Mesodermal cell (in vitro differentiated cells): ENCODE data around the gene PARP12.

Experiments
- H3K27ac ChIP-seq: 2 replicates; pipeline ENCODE4 v1.7.0; 2013; ENCODE audit warnings: mild to moderate bottlenecking, low read depth, low read length, moderate library complexity; ENCODE audit not compliant: severe bottlenecking
- H3K36me3 ChIP-seq: 2 replicates; pipeline ENCODE4 v1.7.1; 2013; ENCODE audit warnings: mild to moderate bottlenecking, low read length, moderate library complexity; ENCODE audit not compliant: control insufficient read depth, insufficient read depth
- H3K4me1 ChIP-seq: one replicate; pipeline ENCODE4 v1.7.1; 2013; ENCODE audit warnings: mild to moderate bottlenecking, low read length; ENCODE audit not compliant: insufficient read depth, control insufficient read depth, poor library complexity, severe bottlenecking
- H3K4me3 ChIP-seq: 2 replicates; pipeline ENCODE4 v1.7.0; 2013; ENCODE audit warnings: low read length, control low read depth, mild to moderate bottlenecking; ENCODE audit not compliant: insufficient read depth, poor library complexity, severe bottlenecking; ENCODE audit errors: extremely low read depth
- H3K9me3 ChIP-seq: 2 replicates; pipeline ENCODE4 v1.7.1; 2013; ENCODE audit warnings: mild to moderate bottlenecking, low read length, moderate library complexity; ENCODE audit not compliant: control insufficient read depth
- WGBS, 2 experiments: methylation state at CpG; one replicate each; pipeline ENCODE4 v1.1.5; 2013; ENCODE audit warnings: missing lambda C conversion rate in 2 of 2; ENCODE audit not compliant: insufficient coverage in 2 of 2; 5-methylcytosine and 5-hydroxymethylcytosine counted together

The PARP12 gene

DNA sequence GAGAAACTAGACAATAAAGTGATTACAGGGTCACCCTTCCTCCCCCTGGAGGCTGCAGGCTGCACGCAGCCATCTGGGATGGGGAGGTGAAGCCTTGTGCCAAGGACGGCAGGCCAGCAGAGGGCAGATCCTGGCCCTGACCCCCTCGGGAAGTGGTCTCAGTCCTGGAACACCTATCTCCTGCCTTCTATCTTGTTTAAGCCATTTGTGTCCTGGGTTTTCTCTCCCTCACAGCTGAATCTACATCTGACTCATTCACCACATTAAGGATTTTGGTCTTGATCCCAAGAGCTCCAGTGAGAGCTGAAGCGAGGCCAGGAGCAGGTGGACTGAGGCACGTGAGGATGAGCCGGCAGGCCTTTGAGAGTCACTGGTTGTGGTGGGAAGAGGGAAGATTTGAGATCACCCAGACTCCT lies 16.4 kb upstream of the PARP12 start:
- Histone ChIP-seq H3K4me3 (no peak overlapping the region), H3K36me3 (no peaks in the 10 kb centered on the region), H3K9me3 (no peaks in the 10 kb centered on the region), H3K27ac (no peak overlapping the region), H3K4me1 (no peaks in the 10 kb centered on the region)
- 55% methylated on average over 6 of the region's 6 CpGs for WGBS, 2 experiments

DNA sequence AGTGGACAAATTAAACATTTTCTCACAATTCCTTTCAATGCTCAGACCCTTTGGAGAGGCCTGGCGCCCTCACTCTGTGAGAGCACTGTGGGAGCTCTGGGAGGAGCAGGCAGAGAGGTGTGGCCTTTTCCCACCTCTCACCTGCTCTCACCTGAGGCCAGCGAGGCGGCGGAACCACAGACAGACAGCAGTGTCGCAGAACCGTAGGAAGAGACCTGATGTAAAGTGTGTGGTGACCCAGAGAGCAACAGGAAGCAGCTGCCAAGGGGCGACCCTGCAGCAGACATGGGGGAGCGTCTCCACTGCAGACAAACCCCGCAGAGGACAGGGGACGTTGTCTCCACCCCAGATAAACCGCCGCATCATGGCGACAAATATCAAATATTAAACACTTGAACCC lies 15.6 kb upstream of the PARP12 start:
- WGBS, 2 experiments, result 86 to 98% methylated on average over 9 to 10 of the region's 13 CpGs
- no peaks in the 10 kb centered on the region for H3K9me3 ChIP-seq
- H3K4me3 ChIP-seq, result no peak overlapping the region
- H3K36me3 ChIP-seq, result no peaks in the 10 kb centered on the region
- H3K4me1 ChIP-seq, result no peaks in the 10 kb centered on the region
- H3K27ac ChIP-seq, result no peak overlapping the region

DNA sequence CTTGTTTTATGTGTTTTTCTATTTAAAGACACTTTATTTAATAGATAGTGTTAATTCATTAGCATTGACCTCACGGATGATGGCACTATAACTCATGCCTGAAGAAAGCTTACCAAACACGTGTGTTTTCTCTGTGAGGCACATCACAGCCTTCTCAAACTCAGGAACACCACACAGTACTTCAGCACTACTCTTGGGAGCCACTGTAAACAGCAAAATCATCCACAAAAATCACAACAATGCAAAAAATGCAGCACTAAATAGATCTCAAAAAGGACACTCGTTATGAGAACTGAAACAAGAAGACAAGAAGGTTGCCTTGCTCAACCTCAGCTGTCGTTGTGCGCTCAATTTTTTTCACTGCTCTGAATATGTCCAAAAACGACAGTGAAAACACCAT lies 12.0 kb upstream of the PARP12 start:
- H3K36me3 ChIP-seq, result no peaks in the 10 kb centered on the region
- no peak overlapping the region for H3K4me3 ChIP-seq
- H3K9me3 ChIP-seq, result no peaks in the 10 kb centered on the region
- no peaks in the 10 kb centered on the region for H3K4me1 ChIP-seq
- WGBS, 2 experiments, result 95% methylated on average over 4 to 6 of the region's 6 CpGs
- H3K27ac ChIP-seq, result no peak overlapping the region

DNA sequence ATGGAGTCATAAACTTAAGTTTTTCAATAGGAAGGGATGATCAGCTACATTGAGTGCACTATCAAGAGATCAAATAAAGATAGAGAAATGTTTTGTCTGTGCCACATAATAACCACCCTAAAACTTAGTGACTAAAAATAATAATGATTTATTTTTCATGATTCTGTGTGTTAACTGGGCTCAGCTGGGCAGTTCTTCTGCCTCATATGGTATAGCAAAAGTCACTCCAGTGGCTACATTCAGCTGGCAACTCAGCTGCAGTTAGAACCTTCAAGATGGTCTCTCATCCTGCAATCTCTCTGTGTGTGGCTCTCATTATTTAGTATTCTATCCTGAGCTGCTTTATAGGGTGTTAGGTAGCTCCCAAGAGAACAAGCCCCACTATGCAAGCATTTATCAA lies 7.8 kb upstream of the PARP12 start:
- Histone ChIP-seq H3K9me3 (no peaks in the 10 kb centered on the region), H3K27ac (no peak overlapping the region), H3K4me3 (no peak overlapping the region), H3K36me3 (no peaks in the 10 kb centered on the region), H3K4me1 (no peaks in the 10 kb centered on the region)

DNA sequence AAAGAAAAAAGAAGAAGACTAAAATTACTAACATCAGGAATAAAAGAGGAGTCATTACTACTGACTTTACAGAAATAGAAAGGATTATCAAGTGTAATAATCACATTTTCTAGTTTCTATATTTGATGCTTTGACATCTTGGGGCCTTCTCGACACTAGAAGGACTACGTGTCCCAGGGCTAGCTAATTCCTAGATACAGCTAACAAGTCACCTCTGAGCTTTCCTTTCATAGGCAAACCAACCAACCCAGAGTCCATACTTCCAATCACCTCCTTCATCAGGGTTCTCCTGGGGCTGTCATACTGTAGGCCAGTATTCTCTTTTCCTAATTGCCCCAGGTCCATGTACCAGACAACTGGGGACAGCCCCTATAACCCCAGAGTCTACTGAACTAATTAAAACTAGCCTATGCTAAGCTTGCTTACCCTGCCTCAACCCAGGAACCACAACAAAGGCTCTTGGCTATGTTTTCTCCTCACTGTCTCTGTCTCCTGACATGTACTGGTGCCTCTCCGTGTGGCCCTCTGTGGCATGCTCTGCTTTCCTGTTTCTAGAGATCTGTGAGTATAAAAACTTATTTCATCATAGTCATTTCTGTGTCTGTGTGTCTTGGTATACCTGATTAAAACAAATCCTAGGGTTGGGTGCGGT lies 6.7 kb upstream of the PARP12 start:
- Histone ChIP-seq H3K4me3 (no peak overlapping the region), H3K4me1 (no peaks in the 10 kb centered on the region), H3K36me3 (no peaks in the 10 kb centered on the region), H3K9me3 (no peaks in the 10 kb centered on the region), H3K27ac (no peak overlapping the region)
- 87 to 100% methylated on average over 3 of the region's 4 CpGs for WGBS, 2 experiments

DNA sequence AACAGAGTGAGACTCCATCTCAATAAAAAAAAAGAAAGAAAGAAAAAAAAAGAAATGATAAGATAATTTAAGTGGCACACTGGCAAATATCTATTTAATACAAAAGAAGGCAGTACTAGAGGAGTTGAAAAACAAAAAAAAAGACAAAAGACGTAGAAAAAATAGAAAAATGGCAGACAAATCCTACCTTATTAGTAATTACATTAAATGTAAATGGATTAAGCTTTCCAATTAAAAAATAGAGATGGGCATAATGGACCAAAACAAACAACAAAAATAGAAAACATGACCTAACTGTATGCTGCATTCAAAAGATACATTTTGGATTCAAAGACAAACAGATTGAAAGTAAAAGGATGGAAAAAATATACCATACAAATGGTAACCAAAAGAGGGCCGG lies 5.3 kb upstream of the PARP12 start:
- Histone ChIP-seq H3K36me3 (no peaks in the 10 kb centered on the region), H3K27ac (no peak overlapping the region), H3K4me3 (no peak overlapping the region), H3K4me1 (no peaks in the 10 kb centered on the region), H3K9me3 (no peaks in the 10 kb centered on the region)
- no CpG with 5 or more reads among the region's 2 CpGs for WGBS, 2 experiments

DNA sequence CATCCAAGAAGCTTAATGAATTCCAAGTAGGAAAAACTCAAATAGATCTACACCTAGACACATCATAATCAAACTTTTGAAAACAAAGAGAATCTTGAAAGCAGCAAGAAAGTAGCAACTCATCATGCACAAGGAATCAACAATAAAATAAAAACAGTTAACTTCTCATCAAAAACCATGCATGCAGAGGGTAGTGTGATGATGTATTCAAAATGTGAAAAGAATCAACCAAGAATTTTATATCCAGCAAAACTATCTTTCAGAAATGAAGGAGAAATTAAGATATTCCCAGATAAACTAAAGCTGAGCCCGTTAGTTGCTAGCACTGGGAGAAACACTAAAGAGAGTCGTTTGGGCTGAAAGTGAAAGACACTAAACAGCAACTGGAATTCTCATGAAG lies 4.3 kb upstream of the PARP12 start:
- 100% methylated on average over 2 of the region's 2 CpGs; no CpG with 5 or more reads in 1 of the 2 experiments for WGBS, 2 experiments
- Histone ChIP-seq H3K9me3 (no peaks in the 10 kb centered on the region), H3K36me3 (no peaks in the 10 kb centered on the region), H3K27ac (no peak overlapping the region), H3K4me3 (no peak overlapping the region), H3K4me1 (no peaks in the 10 kb centered on the region)

DNA sequence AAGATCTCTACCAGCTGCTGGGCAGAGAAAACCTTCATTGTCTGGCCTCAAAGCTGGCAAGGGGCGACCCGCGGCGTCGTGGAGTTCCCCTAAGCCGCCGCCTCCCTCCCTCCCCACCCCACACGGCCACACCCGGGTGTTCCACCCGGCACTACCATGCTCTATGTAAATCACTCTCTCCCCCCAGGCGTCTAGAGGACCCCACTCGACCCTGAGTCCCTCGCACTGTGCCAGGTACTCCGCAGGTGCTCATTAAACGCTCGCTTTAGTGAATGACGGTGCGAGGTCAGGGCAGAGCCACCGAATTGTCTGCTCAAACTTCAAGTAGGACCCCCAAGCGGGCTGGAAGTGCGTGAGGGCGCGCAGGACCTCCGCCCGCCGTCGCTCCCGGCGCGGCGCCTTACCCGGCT lies 628 bp downstream of the PARP12 start:
- 31% methylated on average over 28 to 32 of the region's 32 CpGs for WGBS, 2 experiments
- Histone ChIP-seq H3K27ac (no peak overlapping the region), H3K36me3 (no peaks in the 10 kb centered on the region), H3K4me3 (peak overlapping the region; percentile 51), H3K4me1 (no peaks in the 10 kb centered on the region), H3K9me3 (no peaks in the 10 kb centered on the region)

DNA sequence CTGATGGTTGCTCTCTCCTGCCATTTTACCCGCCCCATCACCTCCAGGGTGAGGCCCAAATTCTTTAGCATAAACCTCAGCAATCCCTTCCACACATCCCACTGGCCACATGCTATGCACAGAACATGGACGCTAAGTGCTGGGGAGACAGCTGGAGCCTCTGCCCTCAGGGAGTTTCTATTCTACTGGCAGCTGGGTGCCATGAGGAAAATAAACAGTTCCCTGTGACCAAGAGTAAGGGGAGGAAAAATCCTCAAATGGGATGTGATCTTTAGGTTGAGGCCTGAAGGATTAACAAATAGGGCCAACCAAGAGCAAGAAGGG lies 1.2 kb downstream of the PARP12 start:
- no peak overlapping the region for H3K4me3 ChIP-seq
- H3K36me3 ChIP-seq, result no peaks in the 10 kb centered on the region
- WGBS, 2 experiments, result 83 to 92% methylated on average over 2 of the region's 2 CpGs
- no peak overlapping the region for H3K27ac ChIP-seq
- H3K9me3 ChIP-seq, result no peaks in the 10 kb centered on the region
- H3K4me1 ChIP-seq, result no peaks in the 10 kb centered on the region

DNA sequence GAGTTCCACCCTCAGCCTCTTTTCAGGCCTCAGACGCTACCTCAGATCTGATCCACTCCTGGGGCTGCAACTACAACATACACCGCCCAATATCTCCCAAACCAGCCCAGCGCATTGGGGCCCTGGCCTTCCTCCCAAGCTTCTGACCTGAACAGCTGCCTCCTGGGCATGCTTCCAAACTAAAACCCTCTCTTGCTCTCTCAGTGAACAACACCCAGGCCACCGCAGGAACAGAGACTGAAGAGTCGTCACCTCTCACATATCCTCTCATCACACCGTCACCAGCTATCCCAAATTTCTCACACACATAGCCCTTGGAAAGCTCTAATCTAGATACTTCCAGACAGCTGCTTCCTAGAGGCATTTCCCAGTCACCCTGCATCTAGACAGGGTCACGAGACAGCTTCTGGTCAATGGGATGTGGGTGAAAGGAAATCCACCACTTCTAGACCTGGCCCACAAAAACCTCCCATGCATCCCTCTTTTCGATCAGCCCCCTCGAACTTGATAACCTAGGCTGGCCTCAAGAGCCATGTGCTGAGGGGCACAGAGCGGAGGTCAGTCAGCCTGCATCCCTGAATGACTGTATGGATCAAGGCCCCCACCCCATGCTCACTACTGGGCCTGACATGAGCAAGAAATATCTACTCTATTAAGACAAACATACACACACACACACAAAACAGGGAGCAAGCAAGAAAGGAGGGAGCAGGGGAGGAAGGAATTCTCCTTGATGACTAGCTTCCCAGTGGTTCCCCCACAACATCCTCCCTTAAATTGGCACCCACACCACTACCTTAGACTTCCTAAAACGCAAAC lies 1.8 kb downstream of the PARP12 start:
- H3K4me1 ChIP-seq, result no peaks in the 10 kb centered on the region
- H3K4me3 ChIP-seq, result no peak overlapping the region
- H3K27ac ChIP-seq, result no peak overlapping the region
- no peaks in the 10 kb centered on the region for H3K36me3 ChIP-seq
- no peaks in the 10 kb centered on the region for H3K9me3 ChIP-seq
- 95 to 97% methylated on average over 5 to 10 of the region's 11 CpGs for WGBS, 2 experiments

DNA sequence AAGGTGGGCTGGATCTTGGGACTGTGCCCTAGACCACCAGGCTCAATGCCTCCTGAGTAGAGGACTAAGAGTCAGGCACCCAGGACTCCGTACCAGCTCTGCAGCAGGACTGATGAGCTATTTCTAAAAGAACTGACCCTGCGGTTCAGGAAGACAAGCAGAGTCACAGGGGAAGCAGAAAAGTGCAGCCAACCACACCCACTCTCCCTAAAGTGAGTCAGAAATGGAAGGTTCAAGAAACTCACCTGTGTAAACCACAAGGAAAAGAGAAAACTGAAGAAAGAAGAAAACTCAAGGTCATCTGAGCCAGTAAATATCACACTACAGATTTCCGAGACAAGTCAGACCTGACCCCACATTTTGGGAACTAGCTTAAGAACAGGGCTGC lies 2.5 kb downstream of the PARP12 start:
- Histone ChIP-seq H3K4me1 (no peaks in the 10 kb centered on the region), H3K36me3 (no peaks in the 10 kb centered on the region), H3K27ac (no peak overlapping the region)

More for the DNA sequence above, 2.5 kb downstream of the PARP12 start:
- WGBS, 2 experiments, result 100% methylated on average over 2 of the region's 3 CpGs
- no peak overlapping the region for H3K4me3 ChIP-seq
- H3K9me3 ChIP-seq, result no peaks in the 10 kb centered on the region
